H9 (cell line): ENCODE measurements around the gene NOD1. TPM values are rescaled to one million over a fixed set of nuclear protein-coding genes. Genes with fewer than 3 reads are reported as not detected.

Experiments used
- DNase-seq: peaks from one replicate; pipeline ENCODE4 v3.0.0-alpha.2; 2017
- H2AFZ ChIP-seq: one replicate; pipeline ENCODE4 v1.6.1; 2013; ENCODE audit warnings: mild to moderate bottlenecking, low read length, control low read depth, moderate library complexity
- H2AK5ac ChIP-seq: 2 replicates; pipeline ENCODE4 v1.6.1; 2013; ENCODE audit warnings: low read length, control low read depth, mixed read lengths; ENCODE audit not compliant: insufficient read length
- H2BK120ac ChIP-seq: one replicate; pipeline ENCODE4 v1.6.1; 2013; ENCODE audit warnings: low read depth, mild to moderate bottlenecking, low read length, control low read depth, inconsistent platforms; ENCODE audit not compliant: poor library complexity, severe bottlenecking
- H2BK12ac ChIP-seq: 2 replicates; pipeline ENCODE4 v1.6.1; 2013; ENCODE audit warnings: low read length, control low read depth, mixed read lengths, low read depth; ENCODE audit not compliant: insufficient read length
- H2BK15ac ChIP-seq: 2 replicates; pipeline ENCODE4 v1.6.1; 2013; ENCODE audit warnings: low read depth, low read length, control low read depth
- H2BK20ac ChIP-seq: one replicate; pipeline ENCODE4 v1.6.1; 2013; ENCODE audit warnings: low read depth, mild to moderate bottlenecking, low read length, control low read depth, inconsistent platforms; ENCODE audit not compliant: poor library complexity, severe bottlenecking
- H2BK5ac ChIP-seq: 2 replicates; pipeline ENCODE4 v1.6.1; 2013; ENCODE audit warnings: low read length, control low read depth, mixed read lengths; ENCODE audit not compliant: insufficient read length
- H3K14ac ChIP-seq: 2 replicates; pipeline ENCODE4 v1.6.1; 2013; ENCODE audit warnings: low read length, control low read depth; ENCODE audit not compliant: insufficient read depth
- H3K18ac ChIP-seq: 2 replicates; pipeline ENCODE4 v1.6.1; 2013; ENCODE audit warnings: low read depth, mild to moderate bottlenecking, mixed read lengths, low read length, control low read depth; ENCODE audit not compliant: insufficient read length
- H3K23ac ChIP-seq: 2 replicates; pipeline ENCODE4 v1.6.1; 2013; ENCODE audit warnings: low read length, control low read depth, mixed read lengths, low read depth; ENCODE audit not compliant: insufficient read length
- H3K23me2 ChIP-seq: 2 replicates; pipeline ENCODE4 v1.6.1; 2013; ENCODE audit warnings: low read depth, mild to moderate bottlenecking, mixed read lengths, low read length, control low read depth; ENCODE audit not compliant: insufficient read length, poor library complexity, severe bottlenecking
- H3K27ac ChIP-seq: 2 replicates; pipeline ENCODE4 v1.5.1; 2013; ENCODE audit warnings: low read length, control low read depth, mixed read lengths, low read depth; ENCODE audit not compliant: insufficient read length
- H3K27me3 ChIP-seq: 2 replicates; pipeline ENCODE4 v1.6.1; 2013; ENCODE audit warnings: low read length, control low read depth, inconsistent platforms; ENCODE audit not compliant: insufficient read depth
- H3K4ac ChIP-seq: 2 replicates; pipeline ENCODE4 v1.6.1; 2013; ENCODE audit warnings: low read depth, mild to moderate bottlenecking, control low read depth, inconsistent platforms, low read length, moderate library complexity
- H3K4me1 ChIP-seq: 2 replicates; pipeline ENCODE4 v1.6.1; 2013; ENCODE audit warnings: low read length, control low read depth, inconsistent platforms; ENCODE audit not compliant: insufficient read depth
- H3K4me2 ChIP-seq: 2 replicates; pipeline ENCODE4 v1.6.1; 2013; ENCODE audit warnings: low read length, control low read depth, mixed read lengths; ENCODE audit not compliant: insufficient read length, insufficient read depth
- H3K56ac ChIP-seq: 2 replicates; pipeline ENCODE4 v1.6.1; 2013; ENCODE audit warnings: low read depth, mild to moderate bottlenecking, mixed read lengths, low read length, control low read depth; ENCODE audit not compliant: insufficient read length
- H3K79me1 ChIP-seq: 2 replicates; pipeline ENCODE4 v1.6.1; 2013; ENCODE audit warnings: low read depth, mild to moderate bottlenecking, moderate library complexity, low read length, control low read depth, inconsistent platforms; ENCODE audit not compliant: insufficient read depth, poor library complexity, severe bottlenecking
- H3K79me2 ChIP-seq: 2 replicates; pipeline ENCODE4 v1.6.1; 2013; ENCODE audit warnings: low read length, control low read depth, inconsistent platforms; ENCODE audit not compliant: insufficient read depth
- H3K9ac ChIP-seq: 2 replicates; pipeline ENCODE4 v1.6.1; 2013; ENCODE audit warnings: low read length, control low read depth, mixed read lengths; ENCODE audit not compliant: insufficient read length; ENCODE audit errors: extremely low read depth
- H3K9me3 ChIP-seq: one replicate; pipeline ENCODE4 v1.6.1; 2013; ENCODE audit warnings: low read depth, low read length, inconsistent platforms; ENCODE audit not compliant: control insufficient read depth
- H3T11ph ChIP-seq: one replicate; pipeline ENCODE4 v1.6.1; 2013; ENCODE audit warnings: mild to moderate bottlenecking, low read length, control low read depth, inconsistent platforms
- H4K20me1 ChIP-seq: one replicate; pipeline ENCODE4 v1.6.1; 2013; ENCODE audit not compliant: control insufficient read depth, insufficient read length, insufficient read depth
- H4K5ac ChIP-seq: 2 replicates; pipeline ENCODE4 v1.6.1; 2013; ENCODE audit warnings: low read depth, mild to moderate bottlenecking, mixed read lengths, low read length, control low read depth; ENCODE audit not compliant: insufficient read length
- H4K8ac ChIP-seq: replicated peaks from 2 replicates; pipeline ENCODE4 v1.6.1; 2013; ENCODE audit warnings: low read length, control low read depth, mixed read lengths, low read depth; ENCODE audit not compliant: insufficient read length
- H4K91ac ChIP-seq: 2 replicates; pipeline ENCODE4 v1.6.1; 2013; ENCODE audit warnings: low read depth, mild to moderate bottlenecking, moderate library complexity, mixed read lengths, low read length, control low read depth; ENCODE audit not compliant: insufficient read length
- H3K27ac Mint-ChIP-seq, 3 experiments: 2 replicates in 2 of 3; 3 replicates in 1 of 3; pipeline ENCODE4 v1.8.0; 2020 to 2021; ENCODE audit warnings: mixed read lengths in 3 of 3, mild to moderate bottlenecking in 1 of 3, moderate library complexity in 1 of 3
- H3K27me3 Mint-ChIP-seq: 2 replicates; pipeline ENCODE4 v1.8.0; 2021; ENCODE audit warnings: low read depth, mild to moderate bottlenecking, moderate library complexity, mixed read lengths
- H3K36me3 Mint-ChIP-seq, 3 experiments: 2 replicates in 2 of 3; 3 replicates in 1 of 3; pipeline ENCODE4 v1.8.0; 2020 to 2021; ENCODE audit warnings: low read depth in 3 of 3, mixed read lengths in 3 of 3; ENCODE audit not compliant: insufficient read depth in 1 of 3
- H3K4me1 Mint-ChIP-seq, 2 experiments: 2 replicates each; pipeline ENCODE4 v1.8.0; 2020; ENCODE audit warnings: mixed read lengths in 2 of 2
- H3K4me3 Mint-ChIP-seq, 2 experiments: 2 replicates in 1 of 2; 3 replicates in 1 of 2; pipeline ENCODE4 v1.8.0; 2020 to 2021; ENCODE audit warnings: mild to moderate bottlenecking in 2 of 2, mixed read lengths in 2 of 2, moderate library complexity in 1 of 2
- H3K9me3 Mint-ChIP-seq, 2 experiments: 2 replicates in 1 of 2; 3 replicates in 1 of 2; pipeline ENCODE4 v1.8.0; 2020; ENCODE audit warnings: mild to moderate bottlenecking in 2 of 2, mixed read lengths in 2 of 2, moderate library complexity in 1 of 2
- WGBS: extraction: QIAGEN DNeasy Blood & Tissue Kit; methylation state at CpG from one replicate; pipeline ENCODE4 v1.1.7; 2013; ENCODE audit warnings: missing lambda C conversion rate, low lambda C conversion rate, mixed read lengths; ENCODE audit not compliant: insufficient read length; ENCODE audit errors: extremely low coverage; 5-methylcytosine and 5-hydroxymethylcytosine counted together
- total RNA-seq: library from RNA; stranded (reverse); gene quantifications from 2 replicates; pipeline ENCODE4 v1.2.1, GENCODE V29; 2021
- TF ChIP-seq, protein P1 (sequence below): fragments of 200-600 bp; sonication (generic); conservative IDR thresholded peaks from 3 replicates; pipeline ENCODE4 v1.8.0; 2021; ENCODE audit warnings: antibody characterized with exemption, mild to moderate bottlenecking

NOD1 gene
- total RNA-seq, 1 experiment from 2014 or later, result 5.3 TPM

DNA sequence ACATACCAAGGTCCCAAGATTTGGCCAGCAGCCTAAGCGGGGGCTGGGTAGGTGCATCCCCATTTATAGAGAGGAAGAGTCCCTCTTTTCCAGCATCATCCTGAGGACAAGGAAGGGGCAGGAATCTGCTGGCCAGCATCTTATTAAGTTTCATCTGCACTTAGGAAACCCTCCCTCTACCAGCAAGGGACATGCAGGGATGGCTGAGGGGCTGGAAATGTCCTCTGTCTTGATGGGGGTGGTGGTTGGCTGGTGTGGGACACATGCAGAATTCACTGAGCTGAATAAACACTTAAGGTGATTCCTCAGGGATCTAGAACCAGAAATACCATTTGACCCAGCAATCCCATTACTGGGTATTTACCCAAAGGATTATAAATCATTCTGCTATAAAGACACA is 42.1 kb downstream of the NOD1 start:
- no CpG with 5 or more reads among the region's 1 CpG for WGBS

More for the DNA sequence above, 42.1 kb downstream of the NOD1 start:
- Histone ChIP-seq H4K5ac (no peak overlapping the region), H3K79me2 (no peaks in the 10 kb centered on the region), H3K14ac (no peak overlapping the region), H3K79me1 (no peaks in the 10 kb centered on the region), H3K4ac (no peak overlapping the region), H3K23ac (no peak overlapping the region), H2BK12ac (no peak overlapping the region), H3K27ac (no peak overlapping the region), H2BK15ac (no peak overlapping the region), H4K91ac (no peak overlapping the region), H3K18ac (no peak overlapping the region), H3K4me1 (peaks cover 5% of the 10 kb centered on the region; the same call in 1 of the 2 replicates), H3K27me3 (no peaks in the 10 kb centered on the region), H2AFZ (no peak overlapping the region), H4K20me1 (no peaks in the 10 kb centered on the region), H3K9me3 (no peaks in the 10 kb centered on the region), H2BK20ac (no peak overlapping the region), H3T11ph (no peak overlapping the region), H3K9ac (no peak overlapping the region), H3K4me2 (no peak overlapping the region), H4K8ac (no peak overlapping the region), H3K23me2 (no peaks in the 10 kb centered on the region), H2AK5ac (no peak overlapping the region), H3K56ac (no peak overlapping the region), H2BK120ac (no peak overlapping the region), H2BK5ac (no peak overlapping the region)
- Mint-ChIP-seq H3K4me3 (no peak overlapping the region), H3K4me1 (peaks cover 25 to 34% of the 10 kb centered on the region in 2 experiments), H3K27ac (no peak overlapping the region), H3K36me3 (peaks cover 19 to 31% (median 23%) of the 10 kb centered on the region in 3 experiments), H3K9me3 (peaks cover 0 to 5% of the 10 kb centered on the region in 2 experiments; a peak in 1 of 5 replicates), H3K27me3 (no peaks in the 10 kb centered on the region; the same call in 1 of the 2 replicates)
- TF ChIP-seq, protein P1, sequence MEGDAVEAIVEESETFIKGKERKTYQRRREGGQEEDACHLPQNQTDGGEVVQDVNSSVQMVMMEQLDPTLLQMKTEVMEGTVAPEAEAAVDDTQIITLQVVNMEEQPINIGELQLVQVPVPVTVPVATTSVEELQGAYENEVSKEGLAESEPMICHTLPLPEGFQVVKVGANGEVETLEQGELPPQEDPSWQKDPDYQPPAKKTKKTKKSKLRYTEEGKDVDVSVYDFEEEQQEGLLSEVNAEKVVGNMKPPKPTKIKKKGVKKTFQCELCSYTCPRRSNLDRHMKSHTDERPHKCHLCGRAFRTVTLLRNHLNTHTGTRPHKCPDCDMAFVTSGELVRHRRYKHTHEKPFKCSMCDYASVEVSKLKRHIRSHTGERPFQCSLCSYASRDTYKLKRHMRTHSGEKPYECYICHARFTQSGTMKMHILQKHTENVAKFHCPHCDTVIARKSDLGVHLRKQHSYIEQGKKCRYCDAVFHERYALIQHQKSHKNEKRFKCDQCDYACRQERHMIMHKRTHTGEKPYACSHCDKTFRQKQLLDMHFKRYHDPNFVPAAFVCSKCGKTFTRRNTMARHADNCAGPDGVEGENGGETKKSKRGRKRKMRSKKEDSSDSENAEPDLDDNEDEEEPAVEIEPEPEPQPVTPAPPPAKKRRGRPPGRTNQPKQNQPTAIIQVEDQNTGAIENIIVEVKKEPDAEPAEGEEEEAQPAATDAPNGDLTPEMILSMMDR, result no peak
- no peak for DNase-seq
